ENCODE results near the gene CSTF2T. TPM values are rescaled to one million over a fixed set of nuclear protein-coding genes. Genes with fewer than 3 reads are reported as not detected.
"Not testable (repeated sequence)": the region's sequence is repeated elsewhere in the genome, so short reads cannot be mapped to it uniquely, and the experiment has no call there.

The CSTF2T gene
- total and polyA plus RNA-seq, 7 experiments from 2014 or later, result 18.4 to 52.9 (median 25.6) TPM

DNA sequence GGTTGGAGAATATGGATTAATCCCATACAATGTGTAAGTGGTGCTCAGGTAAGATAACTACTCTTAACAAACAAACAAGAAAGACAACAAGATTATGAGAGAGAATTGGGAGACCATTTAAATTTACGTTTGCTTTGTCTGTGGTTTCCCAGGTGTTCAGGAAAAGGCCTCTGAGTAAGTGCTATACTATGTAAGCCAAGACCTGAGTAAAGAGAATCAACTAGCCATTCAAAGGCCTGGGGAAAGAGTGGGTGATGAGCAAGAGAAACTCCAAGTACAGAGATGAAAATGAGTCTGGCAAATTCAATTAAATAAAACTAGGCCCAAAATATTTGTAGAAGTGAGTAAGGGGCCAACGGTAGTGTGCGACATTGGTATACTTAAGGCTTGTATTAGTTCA is 9.9 kb downstream of the CSTF2T start:
- ATAC-seq, result no peak
- no peak overlapping the region for H3K4me3 ChIP-seq (ENCODE audit: low read length)
- ChIA-PET CTCF (no interaction called here), POLR2A (no interaction called here)
- Mint-ChIP-seq H3K9me3 (peaks cover 0 to 13% (median 2%) of the 10 kb centered on the region in 11 donors), H3K27ac (no peak overlapping the region), H3K27me3 (peaks cover 0 to 8% (median 0%) of the 10 kb centered on the region in 5 donors), H3K4me1 (peaks cover 0 to 13% (median 5%) of the 10 kb centered on the region in 7 donors), H3K36me3 (peaks cover 0 to 4% (median 0%) of the 10 kb centered on the region in 5 donors), H3K4me3 (no peak overlapping the region)
- no peaks in the 10 kb centered on the region for H3K4me1 ChIP-seq (ENCODE audit: control insufficient read depth in 2 of 2, insufficient read depth in 2 of 2, low read length in 2 of 2)
- H3K27me3 ChIP-seq (ENCODE audit: control insufficient read depth in 2 of 2, insufficient read depth in 2 of 2, low read length in 2 of 2), result no peaks in the 10 kb centered on the region
- H3K27ac ChIP-seq (ENCODE audit: low read depth, low read length), result no peak overlapping the region
- H3K36me3 ChIP-seq (ENCODE audit: control insufficient read depth in 2 of 3, insufficient read depth in 3 of 3, low read length in 3 of 3), result no peaks in the 10 kb centered on the region
- intact Hi-C loops (cut with micrococcal nuclease), result loop anchor here in 1 of 2 donors (5.0 kb wide), 1 partner anchor 43 kb away; no protein-coding TSS in a partner anchor
- no peaks in the 10 kb centered on the region for H3K9me3 ChIP-seq (ENCODE audit: control insufficient read depth in 2 of 3, low read length in 3 of 3)
- DNase-seq, result no peak

DNA sequence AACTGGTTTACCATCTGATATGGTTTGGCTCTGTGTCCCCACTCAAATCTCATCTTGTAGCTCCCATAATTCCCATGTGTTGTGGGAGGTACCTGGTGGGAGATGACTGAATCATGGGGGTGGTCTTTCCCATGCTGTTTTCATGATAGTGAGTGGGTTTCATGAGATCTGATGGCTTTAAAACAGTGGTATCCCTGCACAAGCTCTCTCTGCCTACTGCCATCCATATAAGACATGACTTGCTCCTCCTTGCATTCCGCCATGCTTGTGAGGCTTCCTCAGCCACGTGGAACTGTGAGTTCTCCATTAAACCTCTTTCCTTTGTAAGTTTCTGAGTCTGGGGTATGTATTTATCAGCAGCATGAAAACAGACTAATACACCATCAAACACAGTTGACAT is 10.6 kb downstream of the CSTF2T start:
- ATAC-seq; CTCF ChIA-PET; H3K4me1 ChIP-seq (ENCODE audit: control insufficient read depth in 2 of 2, insufficient read depth in 2 of 2, low read length in 2 of 2); H3K36me3 Mint-ChIP-seq; H3K9me3 ChIP-seq (ENCODE audit: control insufficient read depth in 2 of 3, low read length in 3 of 3); H3K4me3 Mint-ChIP-seq; DNase-seq; H3K4me3 ChIP-seq (ENCODE audit: low read length); H3K27me3 Mint-ChIP-seq; H3K27me3 ChIP-seq (ENCODE audit: control insufficient read depth in 2 of 2, insufficient read depth in 2 of 2, low read length in 2 of 2); H3K36me3 ChIP-seq (ENCODE audit: control insufficient read depth in 2 of 3, insufficient read depth in 3 of 3, low read length in 3 of 3); H3K27ac ChIP-seq (ENCODE audit: low read depth, low read length); POLR2A ChIA-PET: not testable (repeated sequence)
- peaks cover 0 to 13% (median 0%) of the 10 kb centered on the region in 7 donors for H3K4me1 Mint-ChIP-seq
- H3K9me3 Mint-ChIP-seq, result peaks cover 0 to 13% (median 2%) of the 10 kb centered on the region in 11 donors
- H3K27ac Mint-ChIP-seq, result peak overlapping the region in 1 of 9 donors; percentile 28
- intact Hi-C loops (cut with micrococcal nuclease), result loop anchor here in 1 of 2 donors (5.0 kb wide), 1 partner anchor 43 kb away; no protein-coding TSS in a partner anchor

GRCh38 chr10:51687296-51687695 is 12.1 kb downstream of the CSTF2T start:
- CTCF ChIA-PET, result no interaction called here
- peaks cover 0 to 13% (median 0%) of the 10 kb centered on the region in 7 donors for H3K4me1 Mint-ChIP-seq
- intact Hi-C loops (cut with micrococcal nuclease), result loop anchor here in 1 of 2 donors (5.0 kb wide), 1 partner anchor 45 kb away; no protein-coding TSS in a partner anchor
- peaks cover 0 to 13% (median 2%) of the 10 kb centered on the region in 11 donors for H3K9me3 Mint-ChIP-seq
- DNase-seq, result no peak
- Histone ChIP-seq H3K27me3 (ENCODE audit: control insufficient read depth in 2 of 2, insufficient read depth in 2 of 2, low read length in 2 of 2) (no peaks in the 10 kb centered on the region), H3K36me3 (ENCODE audit: control insufficient read depth in 2 of 3, insufficient read depth in 3 of 3, low read length in 3 of 3) (no peaks in the 10 kb centered on the region), H3K4me1 (ENCODE audit: control insufficient read depth in 2 of 2, insufficient read depth in 2 of 2, low read length in 2 of 2) (no peaks in the 10 kb centered on the region), H3K4me3 (ENCODE audit: low read length) (no peak overlapping the region), H3K9me3 (ENCODE audit: control insufficient read depth in 2 of 3, low read length in 3 of 3) (no peaks in the 10 kb centered on the region), H3K27ac (ENCODE audit: low read depth, low read length) (no peak overlapping the region)
- H3K27ac Mint-ChIP-seq, result no peak overlapping the region
- H3K36me3 Mint-ChIP-seq, result peaks cover 0 to 4% (median 0%) of the 10 kb centered on the region in 5 donors
- no peak for ATAC-seq
- peaks cover 4 to 14% (median 7%) of the 10 kb centered on the region in 5 donors for H3K27me3 Mint-ChIP-seq
- no peak overlapping the region for H3K4me3 Mint-ChIP-seq
- POLR2A ChIA-PET, result no interaction called here

- peaks cover 0 to 13% (median 2%) of the 10 kb centered on the region in 11 donors for H3K9me3 Mint-ChIP-seq
- ATAC-seq, result no peak
- H3K27me3 Mint-ChIP-seq, result peaks cover 4 to 19% (median 10%) of the 10 kb centered on the region in 5 donors
- H3K27ac ChIP-seq (ENCODE audit: low read depth, low read length), result no peak overlapping the region
- CTCF ChIA-PET, result no interaction called here
- no peaks in the 10 kb centered on the region for H3K4me1 ChIP-seq (ENCODE audit: control insufficient read depth in 2 of 2, insufficient read depth in 2 of 2, low read length in 2 of 2)
- no peaks in the 10 kb centered on the region for H3K27me3 ChIP-seq (ENCODE audit: control insufficient read depth in 2 of 2, insufficient read depth in 2 of 2, low read length in 2 of 2)
- peaks cover 0 to 4% (median 0%) of the 10 kb centered on the region in 5 donors for H3K36me3 Mint-ChIP-seq
- no peak overlapping the region for H3K27ac Mint-ChIP-seq
- intact Hi-C loops (cut with micrococcal nuclease), result loop anchor here in 1 of 2 donors (5.0 kb wide), 1 partner anchor 47 kb away; no protein-coding TSS in a partner anchor
- H3K36me3 ChIP-seq (ENCODE audit: control insufficient read depth in 2 of 3, insufficient read depth in 3 of 3, low read length in 3 of 3), result no peaks in the 10 kb centered on the region
- no peaks in the 10 kb centered on the region for H3K9me3 ChIP-seq (ENCODE audit: control insufficient read depth in 2 of 3, low read length in 3 of 3)
- POLR2A ChIA-PET, result no interaction called here
- no peak overlapping the region for H3K4me3 Mint-ChIP-seq
- DNase-seq, result no peak
- H3K4me3 ChIP-seq (ENCODE audit: low read length), result no peak overlapping the region
- H3K4me1 Mint-ChIP-seq, result peaks cover 0 to 13% (median 0%) of the 10 kb centered on the region in 7 donors
These were observed 13.6 kb downstream of the CSTF2T start for GRCh38 chr10:51685768-51686167.

- H3K27me3 Mint-ChIP-seq, result peaks cover 18 to 32% (median 30%) of the 10 kb centered on the region in 5 donors
- no peaks in the 10 kb centered on the region for H3K4me1 ChIP-seq (ENCODE audit: control insufficient read depth in 2 of 2, insufficient read depth in 2 of 2, low read length in 2 of 2)
- no peaks in the 10 kb centered on the region for H3K36me3 Mint-ChIP-seq
- no peak for DNase-seq
- no peak overlapping the region for H3K27ac ChIP-seq (ENCODE audit: low read depth, low read length)
- H3K27ac Mint-ChIP-seq, result no peak overlapping the region
- no peaks in the 10 kb centered on the region for H3K9me3 Mint-ChIP-seq
- intact Hi-C loops (cut with micrococcal nuclease), result no loop called here
- H3K9me3 ChIP-seq (ENCODE audit: control insufficient read depth in 2 of 3, low read length in 3 of 3), result no peaks in the 10 kb centered on the region
- H3K4me3 ChIP-seq (ENCODE audit: low read length), result no peak overlapping the region
- CTCF ChIA-PET, result no interaction called here
- H3K4me3 Mint-ChIP-seq, result no peak overlapping the region
- H3K4me1 Mint-ChIP-seq, result no peaks in the 10 kb centered on the region
- ATAC-seq, result no peak
- no peaks in the 10 kb centered on the region for H3K36me3 ChIP-seq (ENCODE audit: control insufficient read depth in 2 of 3, insufficient read depth in 3 of 3, low read length in 3 of 3)
- H3K27me3 ChIP-seq (ENCODE audit: control insufficient read depth in 2 of 2, insufficient read depth in 2 of 2, low read length in 2 of 2), result no peaks in the 10 kb centered on the region
- POLR2A ChIA-PET, result no interaction called here
These were observed 16.2 kb downstream of the CSTF2T start for GRCh38 chr10:51683031-51683691.

DNA sequence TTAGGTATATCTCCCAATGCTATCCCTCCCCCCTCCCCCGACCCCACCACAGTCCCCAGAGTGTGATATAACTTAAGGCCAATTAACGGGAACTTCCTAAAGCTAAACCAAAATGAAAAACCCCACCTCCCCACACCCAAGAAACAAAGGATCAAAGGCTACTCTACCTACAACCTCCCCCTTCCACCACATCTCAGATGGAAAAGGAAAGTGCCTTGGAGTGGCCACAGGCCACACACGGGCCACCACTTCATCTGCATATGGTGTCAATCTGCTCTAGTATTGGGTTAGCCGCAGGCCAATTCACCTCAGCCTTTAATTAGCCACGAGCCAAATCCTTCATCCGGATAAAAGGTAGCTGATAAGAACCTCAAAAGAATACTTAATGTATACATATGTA is 19.6 kb downstream of the CSTF2T start:
- no peak overlapping the region for H3K4me3 ChIP-seq (ENCODE audit: low read length)
- no peaks in the 10 kb centered on the region for H3K36me3 ChIP-seq (ENCODE audit: control insufficient read depth in 2 of 3, insufficient read depth in 3 of 3, low read length in 3 of 3)
- no peaks in the 10 kb centered on the region for H3K36me3 Mint-ChIP-seq
- POLR2A ChIA-PET, result no interaction called here
- no peak overlapping the region for H3K27ac Mint-ChIP-seq
- H3K27me3 ChIP-seq (ENCODE audit: control insufficient read depth in 2 of 2, insufficient read depth in 2 of 2, low read length in 2 of 2), result no peaks in the 10 kb centered on the region
- DNase-seq, result no peak
- CTCF ChIA-PET, result no interaction called here
- intact Hi-C loops (cut with micrococcal nuclease), result no loop called here
- no peaks in the 10 kb centered on the region for H3K4me1 Mint-ChIP-seq
- H3K27me3 Mint-ChIP-seq, result peaks cover 26 to 50% (median 37%) of the 10 kb centered on the region in 5 donors
- ATAC-seq, result no peak
- H3K4me1 ChIP-seq (ENCODE audit: control insufficient read depth in 2 of 2, insufficient read depth in 2 of 2, low read length in 2 of 2), result no peaks in the 10 kb centered on the region
- H3K4me3 Mint-ChIP-seq, result no peak overlapping the region
- no peaks in the 10 kb centered on the region for H3K9me3 Mint-ChIP-seq
- H3K9me3 ChIP-seq (ENCODE audit: control insufficient read depth in 2 of 3, low read length in 3 of 3), result no peaks in the 10 kb centered on the region
- H3K27ac ChIP-seq (ENCODE audit: low read depth, low read length), result no peak overlapping the region

DNA sequence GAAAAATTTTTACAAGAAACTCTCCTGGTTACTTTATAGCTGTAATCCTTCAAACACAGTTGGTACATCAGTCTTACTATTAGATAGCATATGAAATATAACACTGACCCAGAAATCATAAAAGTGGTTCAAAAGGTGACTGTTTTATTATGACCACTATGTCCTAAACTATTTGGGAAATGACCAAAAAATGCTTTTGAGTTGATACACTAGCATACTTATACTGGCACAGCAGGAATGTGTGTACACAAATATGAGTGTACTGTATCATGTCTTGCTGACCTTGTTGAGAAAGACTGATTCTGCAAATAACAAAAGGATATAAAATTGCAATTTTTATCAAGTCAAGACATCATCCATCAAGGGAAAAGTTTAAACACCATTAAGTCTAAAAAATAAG is 24.3 kb downstream of the CSTF2T start:
- no peak for DNase-seq
- no peak for ATAC-seq
- no peak overlapping the region for H3K27ac ChIP-seq (ENCODE audit: low read depth, low read length)
- no peak overlapping the region for H3K4me3 ChIP-seq (ENCODE audit: low read length)
- Mint-ChIP-seq H3K36me3 (peaks cover 0 to 4% (median 0%) of the 10 kb centered on the region in 5 donors), H3K4me3 (no peak overlapping the region), H3K27ac (no peak overlapping the region), H3K9me3 (peaks cover 0 to 22% (median 6%) of the 10 kb centered on the region in 11 donors), H3K4me1 (no peaks in the 10 kb centered on the region), H3K27me3 (peaks cover 22 to 61% (median 35%) of the 10 kb centered on the region in 5 donors)
- no peaks in the 10 kb centered on the region for H3K9me3 ChIP-seq (ENCODE audit: control insufficient read depth in 2 of 3, low read length in 3 of 3)
- H3K4me1 ChIP-seq (ENCODE audit: control insufficient read depth in 2 of 2, insufficient read depth in 2 of 2, low read length in 2 of 2), result no peaks in the 10 kb centered on the region
- CTCF ChIA-PET, result no interaction called here
- no peaks in the 10 kb centered on the region for H3K27me3 ChIP-seq (ENCODE audit: control insufficient read depth in 2 of 2, insufficient read depth in 2 of 2, low read length in 2 of 2)
- POLR2A ChIA-PET, result interaction anchor here (0.7 kb wide), 1 partner anchor 25 kb away, joined by 3 read pairs; no protein-coding TSS in a partner anchor
- H3K36me3 ChIP-seq (ENCODE audit: control insufficient read depth in 2 of 3, insufficient read depth in 3 of 3, low read length in 3 of 3), result no peaks in the 10 kb centered on the region
- intact Hi-C loops (cut with micrococcal nuclease), result no loop called here

All from naive thymus-derived CD4-positive, alpha-beta T cell (primary cell).